Osteoblast (primary cell): ENCODE measurements around the gene SORCS3. TPM values are rescaled to one million over a fixed set of nuclear protein-coding genes. Genes with fewer than 3 reads are reported as not detected.
"Not testable (repeated sequence)": the region's sequence is repeated elsewhere in the genome, so short reads cannot be mapped to it uniquely, and the experiment has no call there.

ENCODE experiments used
- DNase-seq: peaks from one replicate; pipeline ENCODE4 v3.0.0; 2011; ENCODE audit warnings: low spot score, mixed read lengths; ENCODE audit not compliant: insufficient read length; ENCODE audit errors: missing footprints
- H2AFZ ChIP-seq: 2 replicates; pipeline ENCODE4 v1.6.0; 2011; ENCODE audit warnings: mild to moderate bottlenecking, low read length
- H3K27ac ChIP-seq: 2 replicates; pipeline ENCODE4 v1.5.1; 2011; ENCODE audit warnings: mild to moderate bottlenecking, low read depth, low read length, moderate library complexity
- H3K27me3 ChIP-seq: 2 replicates; pipeline ENCODE4 v1.6.0; 2012; ENCODE audit warnings: mild to moderate bottlenecking, control low read depth, inconsistent platforms, low read length, moderate library complexity; ENCODE audit not compliant: insufficient read depth
- H3K36me3 ChIP-seq: 2 replicates; pipeline ENCODE4 v1.5.1; 2011; ENCODE audit warnings: mild to moderate bottlenecking, low read length, control low read depth, moderate library complexity; ENCODE audit not compliant: insufficient read depth
- H3K4me1 ChIP-seq: 2 replicates; pipeline ENCODE4 v1.5.1; 2011; ENCODE audit warnings: mild to moderate bottlenecking, low read length, control low read depth, moderate library complexity; ENCODE audit not compliant: insufficient read depth
- H3K4me2 ChIP-seq: 2 replicates; pipeline ENCODE4 v1.6.0; 2011; ENCODE audit warnings: mild to moderate bottlenecking, low read length; ENCODE audit not compliant: insufficient read depth
- H3K4me3 ChIP-seq: fragments of 200-600 bp; sonication (generic); 3 replicates; pipeline ENCODE4 v1.5.1; 2012; ENCODE audit warnings: mild to moderate bottlenecking, low read length, inconsistent platforms; ENCODE audit not compliant: insufficient read depth
- H3K79me2 ChIP-seq: 2 replicates; pipeline ENCODE4 v1.6.0; 2012; ENCODE audit warnings: mild to moderate bottlenecking, low read length, control low read depth, inconsistent platforms; ENCODE audit not compliant: insufficient read depth
- H3K9me3 ChIP-seq: 2 replicates; pipeline ENCODE4 v1.5.1; 2011; ENCODE audit warnings: low read depth, low read length, control low read depth
- H4K20me1 ChIP-seq: 2 replicates; pipeline ENCODE4 v1.6.0; 2012; ENCODE audit warnings: mild to moderate bottlenecking, low read length, control low read depth; ENCODE audit not compliant: insufficient read depth
- CTCF ChIP-seq: IDR thresholded peaks from 2 replicates; pipeline ENCODE4 v1.5.1; 2011; ENCODE audit warnings: mild to moderate bottlenecking, low read depth, low read length, moderate library complexity; ENCODE audit errors: extremely low read depth
- total RNA-seq: library from RNA; depleted of rRNA; stranded (reverse); fragments of >200 nt; gene quantifications from 2 replicates; pipeline ENCODE4 v1.2.3, GENCODE V29; 2012

Gene SORCS3
- total RNA-seq, 1 donor: not detected

GRCh38 chr10:104707602-104708459 lies 66.7 kb downstream of the SORCS3 start:
- TF ChIP-seq CTCF: no peak
- Histone ChIP-seq H3K36me3 (no peaks in the 10 kb centered on the region), H3K27me3 (no peaks in the 10 kb centered on the region), H3K79me2 (no peaks in the 10 kb centered on the region), H3K9me3 (no peaks in the 10 kb centered on the region), H4K20me1 (no peaks in the 10 kb centered on the region), H3K4me2 (no peak overlapping the region), H3K4me1 (no peaks in the 10 kb centered on the region), H3K27ac (no peak overlapping the region), H3K4me3 (no peak overlapping the region), H2AFZ (no peak overlapping the region)
- DNase-seq: no peak

- no peaks in the 10 kb centered on the region for H4K20me1 ChIP-seq
- TF ChIP-seq CTCF: no peak
- H3K9me3 ChIP-seq: no peaks in the 10 kb centered on the region
- no peak for DNase-seq
- H3K4me1 ChIP-seq: no peaks in the 10 kb centered on the region
- H3K4me2 ChIP-seq: no peak overlapping the region
- H2AFZ ChIP-seq: no peak overlapping the region
- no peak overlapping the region for H3K27ac ChIP-seq
- no peaks in the 10 kb centered on the region for H3K79me2 ChIP-seq
- no peaks in the 10 kb centered on the region for H3K27me3 ChIP-seq
- H3K4me3 ChIP-seq: no peak overlapping the region
- no peaks in the 10 kb centered on the region for H3K36me3 ChIP-seq
These were observed 70.2 kb downstream of the SORCS3 start for GRCh38 chr10:104711302-104711721.

- H3K4me2 ChIP-seq, H3K9me3 ChIP-seq, H3K4me3 ChIP-seq, DNase-seq, H3K36me3 ChIP-seq, H3K27ac ChIP-seq, H3K4me1 ChIP-seq, H2AFZ ChIP-seq, H3K79me2 ChIP-seq, H4K20me1 ChIP-seq, H3K27me3 ChIP-seq: not testable (repeated sequence)
These were observed 89.5 kb downstream of the SORCS3 start for GRCh38 chr10:104730593-104730992.

GRCh38 chr10:104731192-104731591 lies 90.1 kb downstream of the SORCS3 start:
- Histone ChIP-seq H3K4me3 (no peak overlapping the region), H2AFZ (no peak overlapping the region), H4K20me1 (no peaks in the 10 kb centered on the region), H3K27ac (no peak overlapping the region), H3K79me2 (no peaks in the 10 kb centered on the region), H3K9me3 (no peaks in the 10 kb centered on the region), H3K4me1 (no peaks in the 10 kb centered on the region), H3K36me3 (no peaks in the 10 kb centered on the region), H3K4me2 (no peak overlapping the region), H3K27me3 (no peaks in the 10 kb centered on the region)
- no peak for DNase-seq
- TF ChIP-seq CTCF: no peak
